ENCODE measurements around the gene HLA-F. TPM values are rescaled to one million over a fixed set of nuclear protein-coding genes. Genes with fewer than 3 reads are reported as not detected.

The HLA-F gene
- total RNA-seq, 6 experiments from 2014 or later = 9.8 to 41.3 (median 26.4) TPM

DNA sequence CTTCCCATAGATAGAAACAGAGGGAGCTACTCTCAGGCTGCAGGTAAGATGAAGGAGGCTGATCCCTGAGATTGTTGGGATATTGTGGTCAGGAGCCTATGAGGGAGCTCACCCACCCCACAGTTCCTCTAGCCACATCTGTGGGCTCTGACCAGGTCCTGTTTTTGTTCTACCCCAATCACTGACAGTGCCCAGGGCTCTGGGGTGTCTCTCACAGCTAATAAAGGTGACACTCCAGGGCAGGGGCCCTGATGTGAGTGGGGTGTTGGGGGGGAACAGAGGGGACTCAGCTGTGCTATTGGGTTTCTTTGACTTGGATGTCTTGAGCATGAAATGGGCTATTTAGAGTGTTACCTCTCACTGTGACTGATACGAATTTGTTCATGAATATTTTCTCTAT lies 2.8 kb downstream of the HLA-F start:
- ATAC-seq (no peak), DNase-seq (no peak)
- H3K4me3 ChIP-seq = no peak overlapping the region
- H3K27me3 ChIP-seq = no peaks in the 10 kb centered on the region
- TF ChIP-seq POLR2A (IDR thresholded peaks at IDR 0.05) (no peak), CTCF (IDR thresholded peaks at IDR 0.05) (no peak)
- no peaks in the 10 kb centered on the region for H3K36me3 ChIP-seq
- 71% methylated on average over 1 of the region's 1 CpG for WGBS (ENCODE audit: insufficient coverage, low coverage, low lambda C conversion rate, missing lambda C conversion rate)
- H3K27ac ChIP-seq = no peak overlapping the region
- H3K9me3 ChIP-seq = no peaks in the 10 kb centered on the region
- H3K4me1 ChIP-seq = peaks cover 0 to 6% (median 0%) of the 10 kb centered on the region in 4 donors
- intact Hi-C loops (cut with DNase I) = no loop called here

DNA sequence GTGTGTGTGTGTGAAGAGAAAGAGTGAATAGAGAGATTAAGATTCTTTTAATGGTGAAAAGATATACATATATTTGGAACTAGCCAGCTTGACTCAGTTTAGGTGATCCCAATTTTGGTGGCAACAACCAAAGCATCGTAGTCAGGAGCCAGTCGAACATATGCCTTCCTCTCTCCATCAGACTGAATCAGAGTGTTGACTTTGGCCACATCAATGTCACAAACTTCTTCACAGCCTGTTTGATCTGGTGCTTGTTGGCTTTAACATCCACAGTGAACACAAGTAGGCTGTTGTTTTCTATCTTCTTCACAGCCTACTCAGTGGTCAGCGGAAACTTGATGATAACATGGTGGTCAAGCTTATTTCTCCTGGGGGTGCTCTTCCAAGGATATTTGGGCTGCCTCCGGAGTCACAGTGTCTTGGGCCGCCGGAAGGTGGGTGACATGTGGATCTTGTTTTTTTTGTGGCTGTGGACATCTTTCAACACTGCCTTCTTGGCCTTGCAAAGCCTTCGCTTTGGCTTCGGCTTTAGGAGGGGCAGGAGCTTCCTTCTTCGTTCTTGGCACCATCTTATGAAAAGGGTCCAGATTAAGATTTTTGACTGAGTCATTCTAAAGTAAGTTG lies 3.4 kb downstream of the HLA-F start:
- 96% methylated on average over 8 of the region's 9 CpGs for WGBS (ENCODE audit: insufficient coverage, low coverage, low lambda C conversion rate, missing lambda C conversion rate)

GRCh38 chr6:29727637-29728036 lies 4.4 kb downstream of the HLA-F start:
- Histone ChIP-seq H3K9me3 (no peaks in the 10 kb centered on the region), H3K27ac (no peak overlapping the region), H3K27me3 (no peaks in the 10 kb centered on the region), H3K4me3 (no peak overlapping the region), H3K36me3 (no peaks in the 10 kb centered on the region), H3K4me1 (peaks cover 0 to 6% (median 0%) of the 10 kb centered on the region in 4 donors)
- no peak for DNase-seq
- TF ChIP-seq CTCF (IDR thresholded peaks at IDR 0.05) = no peak
- intact Hi-C loops (cut with DNase I) = no loop called here
- no peak for ATAC-seq
- WGBS (ENCODE audit: insufficient coverage, low coverage, low lambda C conversion rate, missing lambda C conversion rate) = 33% methylated on average over 1 of the region's 2 CpGs

More for the DNA sequence above, 3.4 kb downstream of the HLA-F start:
- H3K27me3 ChIP-seq = no peaks in the 10 kb centered on the region
- TF ChIP-seq POLR2A (IDR thresholded peaks at IDR 0.05) (no peak), CTCF (IDR thresholded peaks at IDR 0.05) (no peak)
- H3K27ac ChIP-seq = no peak overlapping the region
- H3K36me3 ChIP-seq = no peaks in the 10 kb centered on the region
- no peak for ATAC-seq
- intact Hi-C loops (cut with DNase I) = no loop called here
- no peak for DNase-seq
- H3K9me3 ChIP-seq = no peaks in the 10 kb centered on the region
- H3K4me3 ChIP-seq = no peak overlapping the region
- H3K4me1 ChIP-seq = peaks cover 0 to 6% (median 0%) of the 10 kb centered on the region in 4 donors

DNA sequence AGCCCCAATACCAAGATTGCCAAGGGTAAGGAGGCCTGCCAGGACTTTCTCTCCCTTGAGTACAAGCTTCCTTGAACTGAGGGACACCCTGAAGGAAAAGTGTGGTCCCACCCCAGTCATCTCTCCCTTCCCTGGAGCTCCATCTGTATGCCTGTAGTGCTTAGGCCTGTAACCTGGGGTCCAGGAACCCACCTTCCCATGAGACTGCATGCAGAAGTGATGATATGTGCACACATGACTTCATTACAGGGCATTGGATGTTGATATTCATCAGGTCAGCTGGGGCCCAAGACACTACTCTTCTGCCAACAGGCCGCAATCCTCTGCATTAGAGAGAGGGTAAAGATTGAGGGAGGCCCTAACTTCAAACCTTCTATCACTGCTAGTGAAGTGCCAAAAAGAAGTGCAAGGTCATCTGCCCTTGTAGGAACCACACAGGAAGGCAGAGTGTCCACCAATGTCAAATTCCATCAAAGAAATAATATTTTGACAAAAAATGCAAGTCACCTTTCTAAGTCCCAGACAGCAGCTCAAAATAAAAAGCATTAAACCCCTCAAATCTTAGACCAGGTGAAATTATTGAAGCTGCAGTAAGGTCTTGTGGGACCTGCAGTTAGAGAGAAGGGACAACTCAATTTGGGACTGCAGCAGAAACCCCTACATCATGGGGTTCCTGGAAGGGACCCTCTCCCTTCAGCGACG lies 5.1 kb downstream of the HLA-F start:
- TF ChIP-seq CTCF (IDR thresholded peaks at IDR 0.05) = no peak
- TF ChIP-seq POLR2A (IDR thresholded peaks at IDR 0.05) = no peak
- no peaks in the 10 kb centered on the region for H3K9me3 ChIP-seq
- DNase-seq (no peak), ATAC-seq (no peak)
- H3K27me3 ChIP-seq = no peaks in the 10 kb centered on the region
- no peaks in the 10 kb centered on the region for H3K36me3 ChIP-seq
- peaks cover 0 to 5% (median 0%) of the 10 kb centered on the region in 4 donors for H3K4me1 ChIP-seq
- 83% methylated on average over 3 of the region's 3 CpGs for WGBS (ENCODE audit: insufficient coverage, low coverage, low lambda C conversion rate, missing lambda C conversion rate)
- no peak overlapping the region for H3K4me3 ChIP-seq
- no peak overlapping the region for H3K27ac ChIP-seq
- intact Hi-C loops (cut with DNase I) = no loop called here

All from right lobe of liver (tissue), 6 donors.